Motor neuron (in vitro differentiated cells): ENCODE results near the gene BAHD1. TPM values are rescaled to one million over a fixed set of nuclear protein-coding genes. Genes with fewer than 3 reads are reported as not detected.

Experiments
- ATAC-seq, 8 experiments: fragments of 200-7000 bp; cut with Tn5 transposase; replicated peaks in 6 of 8; 2 replicates each; pipeline ENCODE4 v1.8.0; 2021; ENCODE audit warnings: mild to moderate bottlenecking in 8 of 8, moderate library complexity in 8 of 8
- H3K27ac ChIP-seq, 2 donors: fragments of 250-450 bp; sonication (Bioruptor Pico); 2 replicates each; pipeline ENCODE4 v1.9.0; 2021; ENCODE audit warnings: antibody characterized with exemption in 2 of 2, mild to moderate bottlenecking in 2 of 2, moderate library complexity in 1 of 2
- H3K4me1 ChIP-seq, 2 donors: fragments of 250-450 bp; sonication (Bioruptor Pico); replicated peaks in 1 of 2; 2 replicates each; pipeline ENCODE4 v1.6.1; 2021; ENCODE audit warnings: antibody characterized with exemption in 2 of 2, mild to moderate bottlenecking in 2 of 2, moderate library complexity in 1 of 2
- H3K4me3 ChIP-seq, 5 donors: fragments of 250-450 bp; sonication (Bioruptor Pico); 2 replicates each; pipeline ENCODE4 v1.9.0; 2021; ENCODE audit warnings: antibody characterized with exemption in 5 of 5, mild to moderate bottlenecking in 5 of 5, moderate library complexity in 4 of 5
- WGBS, 10 experiments: fragments of 450-650 bp; shearing (Covaris generic); methylation state at CpG; one replicate each; pipeline ENCODE4 v1.0.0; 2022; 5-methylcytosine and 5-hydroxymethylcytosine counted together
- in situ Hi-C, 9 experiments: fragments of 400-800 bp; cut with MboI; loops; one replicate each; pipeline ENCODE4 v1.15.0; 2021; ENCODE audit warnings: low sequenced_read_pairs in 9 of 9, low pct_unique_long_range_greater_than_20kb in 2 of 9; ENCODE audit not compliant: unreplicated experiment in 9 of 9
- total RNA-seq, 8 experiments: library from RNA; unstranded; fragments of 300-600 nt; gene quantifications; 2 replicates each; pipeline versions ENCODE4 v1.2.3 to v1.2.4, GENCODE V29; 2022

BAHD1 gene
- total RNA-seq, 8 experiments from 2014 or later, result 10.4 to 24.9 (median 20.2) TPM

GRCh38 chr15:40414816-40415215, 25.9 kb upstream of the BAHD1 start:
- ATAC-seq, result no peak
- H3K4me1 ChIP-seq, result no peaks in the 10 kb centered on the region
- no peak overlapping the region for H3K4me3 ChIP-seq
- WGBS, 10 experiments, result 87 to 100% (median 100%) methylated on average over 1 to 5 of the region's 7 CpGs; no CpG with 5 or more reads in 4 of the 10 experiments
- H3K27ac ChIP-seq, result no peak overlapping the region
- in situ Hi-C loops, result no loop called here

DNA sequence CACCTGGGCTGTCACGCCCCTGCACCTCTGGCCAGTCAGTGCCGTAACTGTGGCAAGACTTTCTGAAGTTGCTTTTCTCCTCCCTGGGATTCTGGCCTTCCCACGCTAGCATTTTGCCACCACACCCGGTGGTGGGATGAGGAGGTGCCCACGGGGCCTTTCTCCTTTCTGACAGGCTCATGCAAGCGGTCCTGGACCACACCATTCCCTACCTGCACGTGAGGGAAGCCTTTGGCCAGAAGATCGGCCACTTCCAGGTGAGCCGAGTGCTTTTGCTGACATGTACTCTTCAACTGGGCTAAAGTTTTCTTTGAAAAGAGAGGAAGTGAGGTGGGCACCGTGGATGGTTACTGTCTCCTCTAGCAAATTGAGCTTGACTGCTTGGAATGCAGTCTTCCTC, 25.5 kb upstream of the BAHD1 start:
- 77 to 100% (median 98%) methylated on average over 1 to 9 of the region's 10 CpGs; no CpG with 5 or more reads in 2 of the 10 experiments for WGBS, 10 experiments
- Histone ChIP-seq H3K4me3 (no peak overlapping the region), H3K4me1 (no peaks in the 10 kb centered on the region), H3K27ac (no peak overlapping the region)
- in situ Hi-C loops, result no loop called here
- no peak for ATAC-seq

DNA sequence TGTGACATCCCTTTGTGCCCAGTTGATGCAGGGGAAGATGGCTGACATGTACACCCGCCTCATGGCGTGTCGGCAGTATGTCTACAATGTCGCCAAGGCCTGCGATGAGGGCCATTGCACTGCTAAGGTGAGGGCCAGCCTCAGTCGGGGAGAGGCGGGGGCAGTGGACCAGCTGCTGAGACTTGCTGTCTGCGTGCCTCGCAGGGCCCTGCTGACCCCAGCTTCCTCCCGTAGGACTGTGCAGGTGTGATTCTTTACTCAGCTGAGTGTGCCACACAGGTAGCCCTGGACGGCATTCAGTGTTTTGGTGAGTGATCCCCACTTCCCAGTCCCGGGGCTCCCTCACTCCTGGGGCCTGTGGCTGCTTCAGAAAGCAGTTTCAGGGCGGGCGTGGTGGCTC, 24.7 kb upstream of the BAHD1 start:
- no peak overlapping the region for H3K4me3 ChIP-seq
- WGBS, 10 experiments, result 60 to 92% (median 89%) methylated on average over 1 to 7 of the region's 14 CpGs; no CpG with 5 or more reads in 7 of the 10 experiments
- no peak for ATAC-seq

GRCh38 chr15:40418126-40418525, 22.6 kb upstream of the BAHD1 start:
- ATAC-seq, result no peak
- WGBS, 10 experiments, result 79 to 100% (median 93%) methylated on average over 1 to 5 of the region's 10 CpGs; no CpG with 5 or more reads in 2 of the 10 experiments
- peaks cover 0 to 2% of the 10 kb centered on the region in 2 donors for H3K4me1 ChIP-seq
- H3K4me3 ChIP-seq, result no peak overlapping the region
- in situ Hi-C loops, result no loop called here
- H3K27ac ChIP-seq, result no peak overlapping the region

More for the DNA sequence above, 24.7 kb upstream of the BAHD1 start:
- Histone ChIP-seq H3K27ac (no peak overlapping the region), H3K4me1 (no peaks in the 10 kb centered on the region)
- in situ Hi-C loops, result no loop called here

DNA sequence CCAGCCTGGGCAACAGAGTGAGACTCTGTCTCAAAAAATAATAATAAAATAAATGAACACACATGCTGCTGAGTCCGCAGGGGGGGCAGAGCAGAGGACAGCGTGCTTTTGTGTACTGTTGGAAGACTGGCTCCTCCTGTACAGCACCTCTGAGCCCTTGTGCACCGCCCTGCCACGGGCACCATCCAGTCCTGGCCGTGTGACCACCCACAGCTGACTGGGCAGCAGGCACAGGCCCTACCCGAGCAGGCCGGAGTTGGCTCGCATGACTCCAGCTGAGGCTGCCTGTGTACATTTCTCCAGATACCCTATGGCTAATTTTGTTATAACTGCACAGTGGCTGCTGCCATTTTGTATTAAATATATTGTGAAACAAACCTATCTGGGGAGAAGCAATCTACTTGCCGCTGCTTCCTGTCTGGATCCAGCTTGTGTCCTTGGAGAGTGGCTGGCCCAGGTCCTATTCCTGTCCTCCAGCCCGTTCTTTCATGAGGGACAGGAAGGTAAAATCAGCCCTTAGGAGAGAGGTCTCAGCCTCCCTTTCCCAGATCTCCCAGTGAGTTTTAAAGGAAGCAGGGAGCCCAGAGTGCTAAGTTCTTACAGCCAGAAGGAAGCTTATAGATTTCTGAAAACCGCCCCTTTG, 20.6 kb upstream of the BAHD1 start:
- Histone ChIP-seq H3K4me3 (no peak overlapping the region), H3K4me1 (peaks cover 0 to 2% of the 10 kb centered on the region in 2 donors), H3K27ac (no peak overlapping the region)
- in situ Hi-C loops, result no loop called here
- peak in 1 of 8 experiments; percentile 22 for ATAC-seq
- WGBS, 10 experiments, result 60 to 100% (median 89%) methylated on average over 1 to 8 of the region's 11 CpGs; no CpG with 5 or more reads in 1 of the 10 experiments

GRCh38 chr15:40420793-40421192, 20.0 kb upstream of the BAHD1 start:
- Histone ChIP-seq H3K27ac (no peak overlapping the region), H3K4me3 (no peak overlapping the region), H3K4me1 (peaks cover 0 to 2% of the 10 kb centered on the region in 2 donors)
- no peak for ATAC-seq
- in situ Hi-C loops, result no loop called here
- 14 to 100% (median 86%) methylated on average over 1 to 2 of the region's 3 CpGs; no CpG with 5 or more reads in 5 of the 10 experiments for WGBS, 10 experiments

DNA sequence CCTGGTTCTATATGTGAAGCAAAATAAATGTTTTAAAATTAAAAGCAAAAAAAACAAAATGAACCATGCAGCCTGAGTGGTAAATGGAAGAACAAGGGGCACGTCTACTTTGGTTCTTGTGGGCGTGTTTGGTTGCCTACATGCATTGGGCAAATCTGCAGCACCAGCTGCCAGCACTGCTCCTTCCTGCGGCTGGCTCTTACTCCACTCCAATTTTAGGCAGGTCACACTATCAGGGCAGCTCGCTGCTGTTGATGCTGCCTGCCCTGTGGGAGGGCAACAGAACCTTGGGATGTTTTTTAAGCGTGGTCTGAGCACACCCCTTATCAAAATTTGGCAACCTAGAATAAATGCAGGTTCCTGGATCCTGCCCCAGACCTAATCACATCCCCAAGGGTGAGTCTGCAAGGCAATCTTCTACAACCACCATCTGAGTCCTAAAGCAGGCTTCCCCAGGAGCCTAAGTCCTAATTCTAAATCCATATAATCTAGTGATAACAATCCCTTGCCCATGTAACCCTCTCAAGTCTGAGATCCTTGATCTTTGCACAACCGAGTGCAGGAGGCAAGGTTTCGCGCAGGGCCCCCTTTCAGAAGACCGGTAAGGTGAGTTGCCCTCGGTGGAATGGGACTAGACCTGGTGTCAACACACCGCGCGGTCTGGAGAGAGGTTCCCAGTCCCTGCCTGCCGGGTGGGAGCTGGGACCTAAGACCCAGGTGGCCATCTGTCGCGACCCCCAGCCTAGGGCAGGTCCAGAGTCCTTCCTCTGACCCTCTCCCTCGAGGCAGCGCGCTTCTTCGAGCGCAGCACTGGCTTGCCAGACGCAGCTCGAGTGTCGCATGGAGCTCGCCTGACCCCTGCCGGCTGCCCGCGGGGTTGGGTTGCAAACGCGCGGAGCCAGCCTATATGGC, 19.3 kb upstream of the BAHD1 start:
- peak; percentile 89 to 97 (median 93) for ATAC-seq
- Histone ChIP-seq H3K27ac (no peak overlapping the region), H3K4me3 (no peak overlapping the region), H3K4me1 (peaks cover 0 to 2% of the 10 kb centered on the region in 2 donors)
- WGBS, 10 experiments, result 13 to 93% (median 22%) methylated on average over 2 to 6 of the region's 31 CpGs; no CpG with 5 or more reads in 4 of the 10 experiments
- in situ Hi-C loops, result no loop called here

DNA sequence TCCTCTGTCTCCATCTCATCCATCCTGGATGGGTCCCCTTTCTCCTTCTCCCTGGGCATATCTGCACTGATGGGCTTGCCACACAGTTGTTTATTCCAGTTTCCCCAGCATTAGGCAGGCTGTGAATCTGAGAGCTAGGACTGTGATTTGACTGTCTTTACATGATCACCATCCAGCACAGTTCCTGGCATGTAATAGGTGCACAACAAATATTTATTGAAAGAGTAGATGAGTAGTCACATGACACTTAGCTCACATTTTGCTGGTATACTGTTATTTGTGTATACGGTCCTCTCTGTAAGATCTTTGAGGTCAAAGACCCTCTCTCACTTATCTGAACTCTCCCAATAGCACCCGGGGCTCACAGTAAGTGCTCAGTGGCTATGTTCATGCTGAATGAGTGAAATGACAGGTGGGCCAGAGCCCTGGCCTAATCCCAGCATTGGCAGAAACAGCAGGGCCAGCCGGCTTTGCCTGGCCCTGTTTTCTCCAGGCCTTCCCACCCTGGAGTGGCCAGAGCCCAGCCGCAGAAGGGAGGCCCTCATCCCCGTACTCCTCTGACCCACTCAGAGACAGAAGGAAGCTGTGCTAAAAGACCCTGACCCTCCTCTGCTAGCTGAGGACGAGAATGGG, 16.2 kb upstream of the BAHD1 start:
- ATAC-seq, result no peak

DNA sequence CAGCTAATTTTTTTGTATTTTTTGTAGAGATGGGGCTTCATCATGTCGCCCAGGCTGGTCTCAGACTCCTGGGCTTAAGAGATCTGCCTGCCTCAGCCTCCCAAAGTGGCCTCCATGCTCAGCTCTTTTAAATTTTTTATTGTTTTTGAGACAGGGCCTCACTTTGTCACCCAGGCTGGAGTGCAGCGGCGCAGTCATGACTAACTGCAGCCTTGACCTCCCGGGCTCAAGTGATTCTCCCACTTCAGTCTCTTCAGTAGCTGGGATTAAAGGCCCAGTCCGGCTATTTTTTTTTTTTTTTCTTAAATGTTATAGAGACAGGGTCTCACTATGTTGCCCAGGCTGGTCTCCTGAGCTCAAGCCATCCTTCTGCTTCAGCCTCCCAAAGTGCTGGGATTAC, 15.1 kb upstream of the BAHD1 start:
- peaks cover 0 to 2% of the 10 kb centered on the region in 2 donors for H3K4me1 ChIP-seq
- ATAC-seq, result no peak
- no peak overlapping the region for H3K4me3 ChIP-seq
- in situ Hi-C loops, result no loop called here
- H3K27ac ChIP-seq, result no peak overlapping the region
- 67 to 100% (median 86%) methylated on average over 1 to 5 of the region's 5 CpGs; no CpG with 5 or more reads in 3 of the 10 experiments for whole genome bisulfite sequencing, 10 experiments

More for the DNA sequence above, 16.2 kb upstream of the BAHD1 start:
- in situ Hi-C loops, result no loop called here
- Histone ChIP-seq H3K27ac (no peak overlapping the region), H3K4me1 (peaks cover 0 to 2% of the 10 kb centered on the region in 2 donors), H3K4me3 (no peak overlapping the region)
- 59 to 94% (median 72%) methylated on average over 1 to 4 of the region's 6 CpGs; no CpG with 5 or more reads in 4 of the 10 experiments for WGBS, 10 experiments

DNA sequence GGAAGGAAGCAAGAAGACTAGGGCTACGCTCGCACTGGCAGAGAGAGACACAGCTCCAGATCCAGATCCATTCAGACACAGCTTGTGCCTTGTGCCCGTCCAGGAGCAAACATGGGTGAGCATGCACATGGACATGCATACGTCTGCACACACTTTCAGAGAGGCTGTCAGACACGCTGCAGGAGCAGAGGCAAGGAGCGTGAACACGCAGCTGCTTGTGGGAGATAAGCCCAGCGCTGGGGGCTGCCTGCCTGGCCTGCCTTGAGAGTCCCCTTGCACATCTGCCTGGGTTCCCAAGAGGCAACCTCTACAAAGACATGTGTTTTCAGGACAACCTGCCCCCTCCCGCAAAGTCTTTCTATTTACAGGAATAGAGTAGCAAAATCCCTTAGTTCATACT, 13.6 kb upstream of the BAHD1 start:
- H3K27ac ChIP-seq, result no peak overlapping the region
- no peaks in the 10 kb centered on the region for H3K4me1 ChIP-seq
- H3K4me3 ChIP-seq, result no peak overlapping the region
- WGBS, 10 experiments, result 74 to 100% (median 92%) methylated on average over 1 to 6 of the region's 9 CpGs; no CpG with 5 or more reads in 2 of the 10 experiments
- ATAC-seq, result no peak
- in situ Hi-C loops, result no loop called here

GRCh38 chr15:40428185-40428584, 12.6 kb upstream of the BAHD1 start:
- no peak for ATAC-seq
- Histone ChIP-seq H3K27ac (no peak overlapping the region), H3K4me3 (no peak overlapping the region), H3K4me1 (no peaks in the 10 kb centered on the region)
- 50 to 100% (median 100%) methylated on average over 1 of the region's 4 CpGs; no CpG with 5 or more reads in 7 of the 10 experiments for WGBS, 10 experiments
- in situ Hi-C loops, result no loop called here

GRCh38 chr15:40429068-40429710, 11.6 kb upstream of the BAHD1 start:
- Histone ChIP-seq H3K4me1 (no peaks in the 10 kb centered on the region), H3K27ac (no peak overlapping the region), H3K4me3 (no peak overlapping the region)
- in situ Hi-C loops, result no loop called here
- ATAC-seq, result peak in 3 of 8 experiments; percentile 17 to 66 (median 27)
- 22 to 93% (median 74%) methylated on average over 1 to 6 of the region's 10 CpGs; no CpG with 5 or more reads in 2 of the 10 experiments for WGBS, 10 experiments
